PFSK-1 (cell line): Measurements from ENCODE around the gene CDC37L1.

ENCODE experiments used
- FOXP2 ChIP-seq: optimal IDR thresholded peaks from 2 replicates; pipeline ENCODE3; 2011; ENCODE audit warnings: borderline replicate concordance, control low read depth, inconsistent platforms; ENCODE audit not compliant: insufficient read depth; ENCODE audit errors: extremely low read length, extremely low read depth
- POLR2AphosphoS5 ChIP-seq: IDR thresholded peaks from 2 replicates; pipeline ENCODE4 v1.6.1; 2012; ENCODE audit warnings: low read depth, mild to moderate bottlenecking, control low read depth, low read length, moderate library complexity
- REST ChIP-seq, 2 experiments: IDR thresholded peaks; 2 replicates each; pipeline versions ENCODE4 v1.6.1 to v1.8.0; 2011 to 2012; ENCODE audit warnings: low read depth in 2 of 2, low read length in 2 of 2, control low read depth in 1 of 2, inconsistent platforms in 1 of 2, mild to moderate bottlenecking in 1 of 2, moderate library complexity in 1 of 2; ENCODE audit not compliant: insufficient read depth in 1 of 2
- SIN3A ChIP-seq: IDR thresholded peaks from 2 replicates; pipeline ENCODE4 v1.6.1; 2012; ENCODE audit warnings: mild to moderate bottlenecking, low read length, moderate library complexity, borderline replicate concordance; ENCODE audit not compliant: insufficient read depth
- TAF1 ChIP-seq: IDR thresholded peaks from 2 replicates; pipeline ENCODE4 v1.6.1; 2012; ENCODE audit warnings: low read length, control low read depth, borderline replicate concordance; ENCODE audit not compliant: insufficient read depth

Gene CDC37L1

DNA sequence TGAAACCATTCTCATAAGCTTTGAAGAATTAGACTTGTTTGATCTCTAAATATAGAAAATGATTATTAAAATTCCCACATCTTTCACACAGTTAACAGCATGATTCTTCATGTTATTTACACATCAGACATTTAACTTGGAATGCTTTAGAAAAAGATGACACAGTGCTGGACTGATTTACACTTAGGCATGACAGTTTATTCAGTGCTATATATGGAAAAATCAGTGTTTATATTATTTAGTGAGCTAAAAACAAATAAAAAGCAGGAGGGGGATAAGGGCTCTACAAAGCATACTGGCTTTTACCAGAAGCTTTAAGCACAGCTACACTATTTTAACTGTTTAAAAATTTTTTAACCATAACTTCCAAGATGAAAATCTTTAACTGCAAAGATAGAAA is 30.0 kb downstream of the CDC37L1 start:
- TF ChIP-seq SIN3A (no peak), REST (IDR thresholded peaks at IDR 0.05; ENCODE audit: insufficient read depth in 1 of 2, low read depth in 2 of 2, low read length in 2 of 2) (no peak), TAF1 (no peak), FOXP2 (no peak), POLR2AphosphoS5 (no peak)

DNA sequence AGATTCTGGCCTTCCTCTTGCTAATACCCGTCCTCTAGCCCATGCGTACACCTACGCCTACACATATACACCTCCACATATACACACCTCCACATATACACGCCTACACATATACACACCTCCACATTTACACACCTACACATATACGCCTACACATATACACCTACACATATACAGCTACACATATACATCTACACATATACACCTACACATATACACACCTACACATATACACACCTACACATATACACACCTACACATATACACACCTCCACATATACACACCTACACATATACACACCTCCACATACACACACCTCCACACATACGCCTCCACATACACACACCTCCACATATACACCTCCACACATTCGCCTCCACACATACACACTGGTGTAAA is 34.5 kb downstream of the CDC37L1 start:
- TF ChIP-seq FOXP2 (no peak), REST (IDR thresholded peaks at IDR 0.05; ENCODE audit: insufficient read depth in 1 of 2, low read depth in 2 of 2, low read length in 2 of 2) (no peak), TAF1 (no peak), SIN3A (no peak), POLR2AphosphoS5 (no peak)

- TF ChIP-seq REST (IDR thresholded peaks at IDR 0.05; ENCODE audit: insufficient read depth in 1 of 2, low read depth in 2 of 2, low read length in 2 of 2): no peak
- TF ChIP-seq SIN3A: no peak
- TF ChIP-seq TAF1: no peak
- TF ChIP-seq POLR2AphosphoS5: no peak
- no peak for TF ChIP-seq FOXP2
Measured at GRCh38 chr9:4714266-4715016, 35.1 kb downstream of the CDC37L1 start.

DNA sequence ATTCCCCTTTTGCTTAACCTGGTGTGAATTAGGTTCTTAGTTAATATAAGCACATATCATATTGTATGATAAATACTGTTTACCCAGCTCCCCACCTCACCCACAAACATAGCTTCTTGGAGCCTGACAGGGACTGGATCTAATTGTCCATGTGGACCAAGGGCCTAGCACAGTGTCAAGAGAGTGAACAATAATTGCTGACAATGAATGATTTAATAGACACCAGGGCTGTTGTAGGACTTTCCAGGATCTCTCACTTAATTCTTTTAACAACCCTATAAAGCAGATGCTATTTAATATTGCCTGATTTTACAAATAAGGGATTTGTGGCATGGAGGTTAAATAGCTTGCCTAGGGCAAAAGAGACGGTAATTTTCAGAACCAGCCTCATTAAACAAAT is 36.8 kb downstream of the CDC37L1 start:
- TF ChIP-seq POLR2AphosphoS5 (no peak), REST (IDR thresholded peaks at IDR 0.05; ENCODE audit: insufficient read depth in 1 of 2, low read depth in 2 of 2, low read length in 2 of 2) (no peak), SIN3A (no peak), TAF1 (no peak), FOXP2 (no peak)
